K562 (cell line): ENCODE measurements around the gene BCAR3.

Experiments
- FOXP4 ChIP-seq: sonication (generic); formaldehyde crosslinking; IDR thresholded peaks from 2 replicates; pipeline ENCODE4 v1.8.0; 2022; ENCODE audit warnings: mild to moderate bottlenecking, missing genetic modification reagents, borderline replicate concordance
- RAD21 ChIP-seq, 2 experiments: fragments of 250-450 bp in 1 of 2; fragments of 450-650 bp in 1 of 2; sonication (Bioruptor Pico) in 1 of 2; formaldehyde crosslinking in 1 of 2; IDR thresholded peaks in 1 of 2; conservative IDR thresholded peaks in 1 of 2; 2 replicates each; pipeline versions ENCODE4 v1.4.0 to v1.8.0; 2020 to 2022; ENCODE audit warnings: mild to moderate bottlenecking in 2 of 2, moderate library complexity in 1 of 2
- ZBTB8A ChIP-seq: fragments of 450-650 bp; IDR thresholded peaks from 2 replicates; pipeline ENCODE4 v1.6.1; 2018; ENCODE audit warnings: mild to moderate bottlenecking, moderate library complexity; ENCODE audit not compliant: partially characterized antibody
- ZNF696 ChIP-seq: fragments of 250-450 bp; sonication (Bioruptor Pico); conservative IDR thresholded peaks from 2 replicates; pipeline ENCODE4 v1.4.0; 2020; ENCODE audit warnings: mild to moderate bottlenecking, moderate library complexity

GRCh38 chr1:93676427-93676826 lies 5.2 kb downstream of the BCAR3 start:
- TF ChIP-seq FOXP4 (CRISPR knock-in tag): no peak
- no peak for TF ChIP-seq ZNF696 (CRISPR knock-in tag)
- no peak for TF ChIP-seq ZBTB8A
- TF ChIP-seq RAD21 (CRISPR knock-in tag; conservative IDR thresholded peaks at IDR 0.05 in 1 of 2, IDR thresholded peaks at IDR 0.05 in 1 of 2): no peak
